Breast epithelium (tissue), 4 donors: Measurements from ENCODE around the gene BPGM. TPM values are rescaled to one million over a fixed set of nuclear protein-coding genes. Genes with fewer than 3 reads are reported as not detected.
A peak's percentile ranks its signal among the peaks of the same experiment; 100 is the strongest.
"Not testable (repeated sequence)": the region's sequence is repeated elsewhere in the genome, so short reads cannot be mapped to it uniquely, and the experiment has no call there.

Experiments used
- DNase-seq, 2 donors: peaks; one replicate each; pipeline ENCODE4 v3.0.0-alpha.2; 2019; ENCODE audit warnings: low spot score in 2 of 2
- H3K27ac ChIP-seq, 2 donors: fragments of 200-600 bp; sonication (generic) in 1 of 2; one replicate each; pipeline ENCODE4 v1.5.1; 2016 to 2019; ENCODE audit warnings: mild to moderate bottlenecking in 1 of 2
- H3K27me3 ChIP-seq, 2 donors: fragments of 200-600 bp; sonication (generic) in 1 of 2; one replicate each; pipeline versions ENCODE4 v1.5.1 to v1.6.0; 2017 to 2019; ENCODE audit warnings: control low read depth in 1 of 2, mild to moderate bottlenecking in 1 of 2
- H3K36me3 ChIP-seq: fragments of 200-600 bp; one replicate; pipeline ENCODE4 v1.5.1; 2019
- H3K4me1 ChIP-seq, 2 donors: fragments of 200-600 bp; sonication (generic); one replicate each; pipeline ENCODE4 v1.5.1; 2016 to 2019; ENCODE audit warnings: control low read depth in 1 of 2
- H3K4me3 ChIP-seq, 3 donors: fragments of 200-600 bp; sonication (generic); 1 replicate in 2 of 3; 2 replicates in 1 of 3; pipeline ENCODE4 v1.5.1; 2016 to 2019; ENCODE audit warnings: mild to moderate bottlenecking in 3 of 3, moderate library complexity in 2 of 3
- H3K9me3 ChIP-seq, 2 donors: fragments of 200-600 bp; sonication (generic) in 1 of 2; one replicate each; pipeline ENCODE4 v1.5.1; 2016 to 2019; ENCODE audit warnings: control low read depth in 1 of 2
- CTCF ChIP-seq, 3 donors: fragments of 450-650 bp; IDR thresholded peaks; one replicate each; pipeline ENCODE4 v1.5.1; 2016 to 2017; ENCODE audit warnings: antibody characterized with exemption in 3 of 3, mild to moderate bottlenecking in 3 of 3, moderate library complexity in 3 of 3
- POLR2A ChIP-seq: fragments of 450-650 bp; IDR thresholded peaks from one replicate; pipeline ENCODE4 v1.6.1; 2016; ENCODE audit warnings: antibody characterized with exemption, mild to moderate bottlenecking, moderate library complexity
- POLR2AphosphoS5 ChIP-seq, 3 donors: sonication (generic); formaldehyde crosslinking; IDR thresholded peaks; one replicate each; pipeline ENCODE4 v1.6.1; 2017; ENCODE audit warnings: antibody characterized with exemption in 3 of 3
- intact Hi-C: fragments of 100-400 bp; cut with DNase I; formaldehyde crosslinking; loops from one replicate; pipeline ENCODE4 v1.15.1; 2023; ENCODE audit warnings: low total_unique reads
- total RNA-seq, 3 donors: library from RNA; depleted of rRNA; stranded (reverse); fragments of >200 nt; gene quantifications; one replicate each; pipeline ENCODE4 v1.1.0, GENCODE V29; 2016

The BPGM gene
- total RNA-seq, 3 donors from 2014 or later = 12.3 to 18.7 (median 16.4) TPM

- no peaks in the 10 kb centered on the region for H3K27me3 ChIP-seq
- no peaks in the 10 kb centered on the region for H3K36me3 ChIP-seq
- no peak for DNase-seq
- intact Hi-C loops = no loop called here
- TF ChIP-seq CTCF (IDR thresholded peaks at IDR 0.05) = no peak
- no peak for TF ChIP-seq POLR2A
- no peak for TF ChIP-seq POLR2AphosphoS5 (IDR thresholded peaks at IDR 0.05)
- no peaks in the 10 kb centered on the region for H3K9me3 ChIP-seq
- H3K4me3 ChIP-seq = no peak overlapping the region
- H3K4me1 ChIP-seq = no peaks in the 10 kb centered on the region
- no peak overlapping the region for H3K27ac ChIP-seq
These were observed 10.9 kb downstream of the BPGM start for GRCh38 chr7:134657526-134657925.

GRCh38 chr7:134660242-134660785 is 13.7 kb downstream of the BPGM start:
- Histone ChIP-seq H3K4me3 (no peak overlapping the region), H3K27me3 (no peaks in the 10 kb centered on the region), H3K36me3 (no peaks in the 10 kb centered on the region), H3K4me1 (no peaks in the 10 kb centered on the region), H3K27ac (peak overlapping the region in 1 of 2 donors; percentile 11), H3K9me3 (no peaks in the 10 kb centered on the region)
- no peak for DNase-seq
- no peak for TF ChIP-seq POLR2AphosphoS5 (IDR thresholded peaks at IDR 0.05)
- no peak for TF ChIP-seq CTCF (IDR thresholded peaks at IDR 0.05)
- no peak for TF ChIP-seq POLR2A
- intact Hi-C loops = loop anchor here (5.0 kb wide), 1 partner anchor 867 kb away; no protein-coding TSS in a partner anchor

- no peaks in the 10 kb centered on the region for H3K27me3 ChIP-seq
- intact Hi-C loops = loop anchor here (5.0 kb wide), 1 partner anchor 866 kb away; no protein-coding TSS in a partner anchor
- no peak overlapping the region for H3K27ac ChIP-seq
- no peak overlapping the region for H3K4me3 ChIP-seq
- TF ChIP-seq POLR2AphosphoS5 (IDR thresholded peaks at IDR 0.05) (no peak), POLR2A (no peak), CTCF (IDR thresholded peaks at IDR 0.05) (no peak)
- no peaks in the 10 kb centered on the region for H3K9me3 ChIP-seq
- DNase-seq = no peak
- H3K36me3 ChIP-seq = no peaks in the 10 kb centered on the region
- H3K4me1 ChIP-seq = no peaks in the 10 kb centered on the region
These were observed 14.3 kb downstream of the BPGM start for GRCh38 chr7:134660961-134661376.

GRCh38 chr7:134662166-134662870 is 15.7 kb downstream of the BPGM start:
- no peak overlapping the region for H3K4me3 ChIP-seq
- no peaks in the 10 kb centered on the region for H3K36me3 ChIP-seq
- no peaks in the 10 kb centered on the region for H3K9me3 ChIP-seq
- intact Hi-C loops = loop anchor here (5.0 kb wide), 1 partner anchor 865 kb away; no protein-coding TSS in a partner anchor
- no peaks in the 10 kb centered on the region for H3K4me1 ChIP-seq
- no peak for DNase-seq
- H3K27me3 ChIP-seq = no peaks in the 10 kb centered on the region
- no peak overlapping the region for H3K27ac ChIP-seq
- no peak for TF ChIP-seq POLR2A
- TF ChIP-seq POLR2AphosphoS5 (IDR thresholded peaks at IDR 0.05) = no peak
- no peak for TF ChIP-seq CTCF (IDR thresholded peaks at IDR 0.05)

DNA sequence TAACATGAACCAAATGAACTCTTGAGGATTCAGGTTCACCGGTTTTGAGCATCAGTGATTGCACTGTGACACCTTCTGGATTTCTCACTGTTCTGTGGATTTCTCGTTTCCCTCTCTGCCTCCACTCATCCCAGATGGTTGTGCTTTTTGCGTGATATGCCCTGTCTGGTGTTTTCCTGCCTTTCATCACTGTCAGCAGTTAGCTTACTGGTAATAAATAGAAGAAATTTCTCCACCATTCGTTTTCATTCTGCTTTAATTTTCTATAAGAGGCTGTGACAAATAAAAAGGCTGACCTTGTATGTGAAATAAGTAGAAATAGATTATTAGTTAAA is 16.2 kb downstream of the BPGM start:
- DNase-seq = no peak
- no peaks in the 10 kb centered on the region for H3K27me3 ChIP-seq
- no peaks in the 10 kb centered on the region for H3K36me3 ChIP-seq
- intact Hi-C loops = loop anchor here (5.0 kb wide), 1 partner anchor 864 kb away; no protein-coding TSS in a partner anchor
- H3K9me3 ChIP-seq = no peaks in the 10 kb centered on the region
- H3K27ac ChIP-seq = no peak overlapping the region
- no peaks in the 10 kb centered on the region for H3K4me1 ChIP-seq
- TF ChIP-seq CTCF (IDR thresholded peaks at IDR 0.05) = no peak
- no peak for TF ChIP-seq POLR2AphosphoS5 (IDR thresholded peaks at IDR 0.05)
- no peak for TF ChIP-seq POLR2A
- no peak overlapping the region for H3K4me3 ChIP-seq

DNA sequence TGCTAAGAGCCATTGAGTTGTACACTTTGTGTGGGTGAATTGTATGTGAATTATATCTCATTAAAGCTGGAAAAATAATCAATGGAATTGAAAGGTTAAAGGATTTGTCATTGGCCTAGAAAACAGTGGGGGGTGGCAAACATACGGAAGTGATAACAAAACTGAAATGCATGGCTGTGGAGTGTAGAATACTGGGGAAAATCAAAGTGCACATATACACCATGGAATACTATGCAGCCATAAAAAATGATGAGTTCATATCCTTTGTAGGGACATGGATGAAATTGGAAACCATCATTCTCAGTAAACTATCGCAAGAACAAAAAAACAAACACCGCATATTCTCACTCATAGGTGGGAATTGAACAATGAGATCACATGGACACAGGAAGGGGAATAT is 18.4 kb downstream of the BPGM start:
- intact Hi-C loops, H3K9me3 ChIP-seq, H3K4me1 ChIP-seq, H3K27me3 ChIP-seq, DNase-seq, H3K4me3 ChIP-seq, H3K36me3 ChIP-seq, H3K27ac ChIP-seq: not testable (repeated sequence)
